ENCODE data around the gene DGKI. TPM values are rescaled to one million over a fixed set of nuclear protein-coding genes. Genes with fewer than 3 reads are reported as not detected.

The DGKI gene
- total and polyA plus RNA-seq, 2 experiments from 2014 or later: 0.16 to 1.0 TPM

DNA sequence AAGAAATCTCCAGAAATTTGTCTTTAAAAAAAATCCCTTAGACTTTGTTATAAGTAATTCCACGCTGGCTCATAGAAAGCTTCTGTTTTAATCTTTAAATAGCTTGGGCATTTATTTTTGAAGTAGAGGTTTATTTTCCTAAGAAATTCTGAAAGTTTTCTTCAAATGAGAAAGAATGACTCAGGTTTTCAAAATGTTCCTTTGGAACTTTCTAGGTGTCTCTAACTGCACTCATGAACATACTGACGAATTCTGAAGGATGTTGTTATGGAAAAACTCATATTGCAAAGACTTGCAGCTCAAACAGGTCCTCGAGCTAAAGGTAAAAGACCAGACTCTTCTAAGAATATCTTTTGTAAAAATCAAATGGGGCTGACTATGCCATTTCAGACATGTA is 10.7 kb downstream of the DGKI start:
- no peak overlapping the region for H3K4me2 ChIP-seq

More for the DNA sequence above, 10.7 kb downstream of the DGKI start:
- Histone ChIP-seq H3K4me1 (ENCODE audit: insufficient read depth) (peaks cover 27% of the 10 kb centered on the region), H3K36me3 (ENCODE audit: insufficient read depth) (peaks cover 6% of the 10 kb centered on the region; the same call in 1 of the 2 replicates), H3K9me2 (ENCODE audit: insufficient read depth) (peaks cover 7% of the 10 kb centered on the region), H3K4me3 (no peak overlapping the region), H4K20me1 (replicated peaks; ENCODE audit: insufficient read depth) (no peaks in the 10 kb centered on the region), H3K27me3 (ENCODE audit: insufficient read depth) (no peaks in the 10 kb centered on the region), H3K79me2 (replicated peaks; ENCODE audit: insufficient read depth) (no peaks in the 10 kb centered on the region), H2AFZ (no peak overlapping the region), H3K27ac (ENCODE audit: low read depth) (no peak overlapping the region), H3F3A (replicated peaks; ENCODE audit: low read depth) (0 out of 2 replicates have a peak, but pooled peaks cover 7% of the 10 kb centered on the region)
- peaks cover 5% of the 10 kb centered on the region for H3K27me3 Mint-ChIP-seq (ENCODE audit: insufficient read depth, low read depth, poor library complexity)
- TF ChIP-seq STAT1 (IDR thresholded peaks at IDR 0.05; ENCODE audit: unreplicated experiment) (no peak), ZNF114 (CRISPR knock-in tag; IDR thresholded peaks at IDR 0.05) (no peak), NANOG (IDR thresholded peaks at IDR 0.05; ENCODE audit: borderline replicate concordance) (no peak), ZNF331 (CRISPR knock-in tag; IDR thresholded peaks at IDR 0.05; ENCODE audit: low read depth) (no peak), JUNB (IDR thresholded peaks at IDR 0.05; ENCODE audit: unreplicated experiment) (no peak), EZH2 (IDR thresholded peaks at IDR 0.05; ENCODE audit: low read depth, unreplicated experiment) (no peak), ZNF462 (CRISPR knock-in tag; IDR thresholded peaks at IDR 0.05) (no peak), CREB1 (CRISPR knock-in tag; IDR thresholded peaks at IDR 0.05; ENCODE audit: low read depth) (no peak), POLR2AphosphoS5 (IDR thresholded peaks at IDR 0.05; ENCODE audit: low read depth) (no peak)
- TF ChIP-seq, protein P1, sequence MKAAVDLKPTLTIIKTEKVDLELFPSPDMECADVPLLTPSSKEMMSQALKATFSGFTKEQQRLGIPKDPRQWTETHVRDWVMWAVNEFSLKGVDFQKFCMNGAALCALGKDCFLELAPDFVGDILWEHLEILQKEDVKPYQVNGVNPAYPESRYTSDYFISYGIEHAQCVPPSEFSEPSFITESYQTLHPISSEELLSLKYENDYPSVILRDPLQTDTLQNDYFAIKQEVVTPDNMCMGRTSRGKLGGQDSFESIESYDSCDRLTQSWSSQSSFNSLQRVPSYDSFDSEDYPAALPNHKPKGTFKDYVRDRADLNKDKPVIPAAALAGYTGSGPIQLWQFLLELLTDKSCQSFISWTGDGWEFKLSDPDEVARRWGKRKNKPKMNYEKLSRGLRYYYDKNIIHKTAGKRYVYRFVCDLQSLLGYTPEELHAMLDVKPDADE (IDR thresholded peaks at IDR 0.05): no peak
- no peak for DNase-seq (ENCODE audit: low spot score)
- no peak overlapping the region for H3K4me3 Mint-ChIP-seq
- no peak for ATAC-seq
- H3K36me3 Mint-ChIP-seq (ENCODE audit: low read depth): peaks cover 19% of the 10 kb centered on the region
- H3K9me3 Mint-ChIP-seq: peaks cover 33% of the 10 kb centered on the region
- no peak overlapping the region for H3K27ac Mint-ChIP-seq
- H3K4me1 Mint-ChIP-seq: peaks cover 30% of the 10 kb centered on the region

All from GM23338 (cell line).